HEK293 (cell line): ENCODE results near the gene CACNA1S.

ENCODE experiments used
- CTCF ChIA-PET: fragments of 350-600 bp; formaldehyde crosslinking; extraction: SDS; loops from one replicate; lab custom pipeline; 2021; ENCODE audit warnings: antibody characterized with exemption; lab: Yijun Ruan, JAX
- POLR2A ChIA-PET: fragments of 300-600 bp; formaldehyde crosslinking; extraction: SDS; loops from one replicate; lab custom pipeline; 2020; ENCODE audit warnings: antibody characterized with exemption, inconsistent platforms; lab: Yijun Ruan, JAX
- H3K27ac ChIP-seq: fragments of 200-500 bp; sonication (Bioruptor generic); 2 replicates; pipeline ENCODE4 v1.5.1; 2014; ENCODE audit warnings: low read depth, low read length, control low read depth, inconsistent platforms; ENCODE audit errors: extremely low read depth
- H3K36me3 ChIP-seq, 2 experiments: fragments of 200-500 bp in 1 of 2; sonication (Bioruptor generic) in 1 of 2; 1 replicate in 1 of 2; 2 replicates in 1 of 2; pipeline ENCODE4 v1.5.1; 2014 to 2017; ENCODE audit warnings: inconsistent platforms in 2 of 2, low read length in 2 of 2; ENCODE audit not compliant: control insufficient read depth in 2 of 2, insufficient read depth in 1 of 2
- H3K4me1 ChIP-seq: fragments of 200-500 bp; sonication (Bioruptor generic); 2 replicates; pipeline ENCODE4 v1.5.1; 2014; ENCODE audit warnings: mild to moderate bottlenecking, low read length, inconsistent platforms; ENCODE audit not compliant: control insufficient read depth, insufficient read depth
- H3K4me3 ChIP-seq: 2 replicates; pipeline ENCODE4 v1.5.1; 2011; ENCODE audit warnings: low read depth, mild to moderate bottlenecking, control low read depth, low read length, moderate library complexity
- H3K9me3 ChIP-seq: fragments of 200-500 bp; sonication (Bioruptor generic); 2 replicates; pipeline ENCODE4 v1.5.1; 2014; ENCODE audit warnings: low read depth, low read length, inconsistent platforms; ENCODE audit not compliant: control insufficient read depth, insufficient read depth
- BCL11B ChIP-seq: fragments of 450-650 bp; formaldehyde crosslinking; IDR thresholded peaks from 2 replicates; pipeline ENCODE4 v1.5.1; 2016; ENCODE audit warnings: low read depth, missing biosample characterization, missing genetic modification characterization
- CTCF ChIP-seq: fragments of 450-650 bp; formaldehyde crosslinking; IDR thresholded peaks from 2 replicates; pipeline ENCODE4 v1.5.1; 2016; ENCODE audit warnings: missing biosample characterization, missing genetic modification characterization
- KLF17 ChIP-seq: fragments of 450-650 bp; formaldehyde crosslinking; IDR thresholded peaks from 2 replicates; pipeline ENCODE4 v1.5.1; 2016; ENCODE audit warnings: missing biosample characterization, missing genetic modification characterization
- KLF9 ChIP-seq: fragments of 450-650 bp; formaldehyde crosslinking; IDR thresholded peaks from 2 replicates; pipeline ENCODE4 v1.5.1; 2016; ENCODE audit warnings: missing biosample characterization, missing genetic modification characterization, low read depth
- MEIS1 ChIP-seq: sonication (generic); formaldehyde crosslinking; IDR thresholded peaks from 2 replicates; pipeline ENCODE4 v1.8.1; 2022; ENCODE audit warnings: missing genetic modification reagents, mild to moderate bottlenecking, borderline replicate concordance
- OVOL3 ChIP-seq: fragments of 450-650 bp; formaldehyde crosslinking; IDR thresholded peaks from 2 replicates; pipeline ENCODE4 v1.5.1; 2016; ENCODE audit warnings: missing biosample characterization, missing genetic modification characterization
- PRDM1 ChIP-seq: fragments of 450-650 bp; formaldehyde crosslinking; IDR thresholded peaks from 2 replicates; pipeline ENCODE4; 2016; ENCODE audit warnings: missing biosample characterization, missing genetic modification characterization
- SP3 ChIP-seq: fragments of 450-650 bp; formaldehyde crosslinking; IDR thresholded peaks from 2 replicates; pipeline ENCODE4 v1.5.1; 2016; ENCODE audit warnings: missing biosample characterization, missing genetic modification characterization
- YY1 ChIP-seq: fragments of 450-650 bp; formaldehyde crosslinking; IDR thresholded peaks from 2 replicates; pipeline ENCODE4 v1.5.1; 2018; ENCODE audit warnings: missing biosample characterization, missing genetic modification characterization
- ZNF10 ChIP-seq: fragments of 450-650 bp; formaldehyde crosslinking; IDR thresholded peaks from 2 replicates; pipeline ENCODE4 v1.5.1; 2017; ENCODE audit warnings: missing biosample characterization, missing genetic modification characterization
- ZNF121 ChIP-seq: fragments of 450-650 bp; formaldehyde crosslinking; IDR thresholded peaks from 2 replicates; pipeline ENCODE4 v1.5.1; 2016; ENCODE audit warnings: missing biosample characterization, missing genetic modification characterization
- ZNF16 ChIP-seq: fragments of 450-650 bp; formaldehyde crosslinking; IDR thresholded peaks from 2 replicates; pipeline ENCODE4 v1.5.1; 2016; ENCODE audit warnings: low read depth, missing biosample characterization, missing genetic modification characterization
- ZNF175 ChIP-seq: fragments of 450-650 bp; formaldehyde crosslinking; IDR thresholded peaks from 2 replicates; pipeline ENCODE4 v1.5.1; 2016; ENCODE audit warnings: missing biosample characterization, missing genetic modification characterization
- ZNF2 ChIP-seq: fragments of 450-650 bp; formaldehyde crosslinking; IDR thresholded peaks from 2 replicates; pipeline ENCODE4 v1.5.1; 2016; ENCODE audit warnings: missing biosample characterization, missing genetic modification characterization
- ZNF211 ChIP-seq: fragments of 450-650 bp; formaldehyde crosslinking; IDR thresholded peaks from 2 replicates; pipeline ENCODE4 v1.5.1; 2016; ENCODE audit warnings: low read depth, missing biosample characterization, missing genetic modification characterization
- ZNF416 ChIP-seq: fragments of 450-650 bp; formaldehyde crosslinking; IDR thresholded peaks from 2 replicates; pipeline ENCODE4 v1.5.1; 2016; ENCODE audit warnings: missing biosample characterization, missing genetic modification characterization
- ZNF426 ChIP-seq: fragments of 450-650 bp; formaldehyde crosslinking; IDR thresholded peaks from 2 replicates; pipeline ENCODE4 v1.5.1; 2017; ENCODE audit warnings: missing biosample characterization, missing genetic modification characterization, mild to moderate bottlenecking, inconsistent platforms, moderate library complexity
- ZNF521 ChIP-seq: fragments of 450-650 bp; formaldehyde crosslinking; IDR thresholded peaks from 2 replicates; pipeline ENCODE4 v1.5.1; 2017; ENCODE audit warnings: missing biosample characterization, mild to moderate bottlenecking, missing genetic modification characterization
- ZNF529 ChIP-seq: fragments of 450-650 bp; formaldehyde crosslinking; IDR thresholded peaks from 2 replicates; pipeline ENCODE4 v1.5.1; 2017; ENCODE audit warnings: missing genetic modification characterization, missing biosample characterization; ENCODE audit not compliant: insufficient replicate concordance
- ZNF549 ChIP-seq: fragments of 450-650 bp; IDR thresholded peaks from 2 replicates; pipeline ENCODE4 v1.5.1; 2018; ENCODE audit warnings: missing biosample characterization, missing genetic modification characterization, mild to moderate bottlenecking, inconsistent platforms, moderate library complexity
- ZNF561 ChIP-seq: fragments of 450-650 bp; IDR thresholded peaks from 2 replicates; pipeline ENCODE4 v1.5.1; 2018; ENCODE audit warnings: missing biosample characterization, missing genetic modification characterization, borderline replicate concordance
- ZNF585B ChIP-seq: fragments of 450-650 bp; formaldehyde crosslinking; IDR thresholded peaks from 2 replicates; pipeline ENCODE4 v1.5.1; 2016; ENCODE audit warnings: missing biosample characterization, missing genetic modification characterization
- ZNF623 ChIP-seq: fragments of 450-650 bp; formaldehyde crosslinking; IDR thresholded peaks from 2 replicates; pipeline ENCODE4 v1.5.1; 2016; ENCODE audit warnings: missing biosample characterization, missing genetic modification characterization
- ZNF658 ChIP-seq: fragments of 450-650 bp; formaldehyde crosslinking; IDR thresholded peaks from 2 replicates; pipeline ENCODE4; 2016; ENCODE audit warnings: missing biosample characterization, missing genetic modification characterization
- ZNF768 ChIP-seq: fragments of 450-650 bp; formaldehyde crosslinking; IDR thresholded peaks from 2 replicates; pipeline ENCODE4 v1.5.1; 2018; ENCODE audit warnings: missing biosample characterization, mild to moderate bottlenecking, missing genetic modification characterization
- ZNF791 ChIP-seq: fragments of 450-650 bp; formaldehyde crosslinking; IDR thresholded peaks from 2 replicates; pipeline ENCODE4 v1.5.1; 2016; ENCODE audit warnings: missing biosample characterization, missing genetic modification characterization
- ZNF837 ChIP-seq: fragments of 450-650 bp; formaldehyde crosslinking; IDR thresholded peaks from 2 replicates; pipeline ENCODE4 v1.5.1; 2016; ENCODE audit warnings: missing biosample characterization, missing genetic modification characterization
- ZNF843 ChIP-seq: fragments of 450-650 bp; formaldehyde crosslinking; IDR thresholded peaks from 2 replicates; pipeline ENCODE4 v1.5.1; 2016; ENCODE audit warnings: missing biosample characterization, missing genetic modification characterization
- TF ChIP-seq, protein P1 (sequence below): fragments of 450-650 bp; formaldehyde crosslinking; IDR thresholded peaks from 2 replicates; pipeline ENCODE4 v1.5.1; 2016; ENCODE audit warnings: missing biosample characterization, missing genetic modification characterization, low read depth
- TF ChIP-seq, protein P2 (sequence below): fragments of 450-650 bp; formaldehyde crosslinking; IDR thresholded peaks from 2 replicates; pipeline ENCODE4 v1.5.1; 2016; ENCODE audit warnings: missing biosample characterization, missing genetic modification characterization

CACNA1S gene

DNA sequence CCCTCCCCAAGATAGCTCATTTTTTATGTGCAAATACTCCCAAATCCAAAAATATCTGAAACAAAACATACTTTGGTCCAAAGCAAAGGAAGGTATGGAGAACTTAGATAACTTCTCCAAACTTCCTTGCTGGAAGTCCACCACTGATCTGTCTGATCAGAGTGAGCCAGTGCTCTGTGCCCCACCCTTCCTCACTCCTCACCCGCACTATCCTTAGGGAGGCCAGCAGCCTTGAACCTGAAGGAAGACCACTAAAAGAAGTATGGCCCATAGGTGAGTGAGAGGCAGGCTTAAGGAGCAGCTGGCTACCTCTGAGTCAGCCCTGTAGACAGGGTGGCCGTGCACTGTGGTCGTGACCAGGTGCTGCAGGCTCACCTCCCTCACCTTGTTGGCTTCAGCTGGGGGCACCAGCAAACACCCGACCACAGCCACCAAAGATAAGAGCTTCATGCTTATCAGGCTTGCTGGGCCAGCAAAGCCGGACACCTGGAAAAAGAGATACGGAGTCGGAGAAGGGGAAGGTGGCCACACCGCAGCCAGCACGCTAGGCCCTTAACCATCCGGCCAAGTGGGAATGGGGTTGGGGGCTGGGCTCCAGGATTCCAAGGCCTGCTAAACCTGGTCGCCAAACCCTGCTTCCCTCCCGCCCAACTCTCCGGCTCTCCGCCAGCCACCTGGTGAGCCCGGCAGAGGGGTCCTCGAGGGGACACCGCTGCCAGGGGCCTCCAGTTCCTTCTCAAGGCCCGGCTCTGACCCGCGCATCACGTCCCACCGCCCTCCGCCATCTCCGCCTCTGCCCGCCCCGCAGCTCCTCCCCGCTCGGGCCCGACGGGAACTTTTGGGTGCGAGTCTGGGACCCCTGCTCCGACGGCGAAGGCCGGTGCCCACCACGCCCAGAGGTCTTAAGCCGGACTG, 41.5 kb upstream of the CACNA1S start:
- Histone ChIP-seq H3K4me3 (peak overlapping the region; percentile 78), H3K4me1 (no peaks in the 10 kb centered on the region; the same call in 1 of the 2 replicates), H3K36me3 (peaks cover 14 to 44% of the 10 kb centered on the region in 2 experiments; a peak in 2 of 3 replicates), H3K27ac (peak overlapping the region; percentile 55; the same call in 1 of the 2 replicates), H3K9me3 (no peaks in the 10 kb centered on the region)
- POLR2A ChIA-PET = interaction anchor here (0.8 to 2.3 kb wide), 4 partner anchors 11 to 17 kb away, joined by 3 to 21 read pairs (median 4); no protein-coding TSS in a partner anchor
- CTCF ChIA-PET = interaction anchor here (0.7 to 1.9 kb wide), 6 partner anchors 21 to 208 kb away, joined by 3 to 10 read pairs (median 4); no protein-coding TSS in a partner anchor
- TF ChIP-seq ZNF843 (no peak), OVOL3 (tag by site-specific recombination) (no peak; the same call in 1 of the 2 replicates), SP3 (tag by site-specific recombination) (no peak; the same call in 1 of the 2 replicates), BCL11B (tag by site-specific recombination) (no peak), ZNF561 (tag by site-specific recombination) (no peak), ZNF416 (tag by site-specific recombination) (no peak), ZNF175 (tag by site-specific recombination) (no peak), ZNF211 (tag by site-specific recombination) (no peak), CTCF (tag by site-specific recombination) (no peak), ZNF16 (tag by site-specific recombination) (no peak), ZNF837 (tag by site-specific recombination) (no peak), ZNF529 (no peak), ZNF426 (tag by site-specific recombination) (no peak), MEIS1 (CRISPR knock-in tag) (no peak), ZNF121 (tag by site-specific recombination) (no peak; the same call in 1 of the 2 replicates), KLF9 (tag by site-specific recombination) (peak; percentile 13; the same call in 1 of the 2 replicates), PRDM1 (tag by site-specific recombination) (no peak), ZNF521 (tag by site-specific recombination) (no peak), ZNF10 (tag by site-specific recombination) (no peak; the same call in 1 of the 2 replicates), ZNF658 (tag by site-specific recombination) (no peak), YY1 (peak; percentile 64; the same call in 1 of the 2 replicates), ZNF791 (tag by site-specific recombination) (no peak), ZNF623 (tag by site-specific recombination) (no peak), KLF17 (peak; percentile 44; the same call in 1 of the 2 replicates), ZNF768 (tag by site-specific recombination) (no peak), ZNF585B (tag by site-specific recombination) (no peak), ZNF2 (tag by site-specific recombination) (peak; percentile 21; the same call in 1 of the 2 replicates), ZNF549 (no peak)
- TF ChIP-seq, protein P1, sequence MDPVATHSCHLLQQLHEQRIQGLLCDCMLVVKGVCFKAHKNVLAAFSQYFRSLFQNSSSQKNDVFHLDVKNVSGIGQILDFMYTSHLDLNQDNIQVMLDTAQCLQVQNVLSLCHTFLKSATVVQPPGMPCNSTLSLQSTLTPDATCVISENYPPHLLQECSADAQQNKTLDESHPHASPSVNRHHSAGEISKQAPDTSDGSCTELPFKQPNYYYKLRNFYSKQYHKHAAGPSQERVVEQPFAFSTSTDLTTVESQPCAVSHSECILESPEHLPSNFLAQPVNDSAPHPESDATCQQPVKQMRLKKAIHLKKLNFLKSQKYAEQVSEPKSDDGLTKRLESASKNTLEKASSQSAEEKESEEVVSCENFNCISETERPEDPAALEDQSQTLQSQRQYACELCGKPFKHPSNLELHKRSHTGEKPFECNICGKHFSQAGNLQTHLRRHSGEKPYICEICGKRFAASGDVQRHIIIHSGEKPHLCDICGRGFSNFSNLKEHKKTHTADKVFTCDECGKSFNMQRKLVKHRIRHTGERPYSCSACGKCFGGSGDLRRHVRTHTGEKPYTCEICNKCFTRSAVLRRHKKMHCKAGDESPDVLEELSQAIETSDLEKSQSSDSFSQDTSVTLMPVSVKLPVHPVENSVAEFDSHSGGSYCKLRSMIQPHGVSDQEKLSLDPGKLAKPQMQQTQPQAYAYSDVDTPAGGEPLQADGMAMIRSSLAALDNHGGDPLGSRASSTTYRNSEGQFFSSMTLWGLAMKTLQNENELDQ = no peak
- TF ChIP-seq, protein P2, sequence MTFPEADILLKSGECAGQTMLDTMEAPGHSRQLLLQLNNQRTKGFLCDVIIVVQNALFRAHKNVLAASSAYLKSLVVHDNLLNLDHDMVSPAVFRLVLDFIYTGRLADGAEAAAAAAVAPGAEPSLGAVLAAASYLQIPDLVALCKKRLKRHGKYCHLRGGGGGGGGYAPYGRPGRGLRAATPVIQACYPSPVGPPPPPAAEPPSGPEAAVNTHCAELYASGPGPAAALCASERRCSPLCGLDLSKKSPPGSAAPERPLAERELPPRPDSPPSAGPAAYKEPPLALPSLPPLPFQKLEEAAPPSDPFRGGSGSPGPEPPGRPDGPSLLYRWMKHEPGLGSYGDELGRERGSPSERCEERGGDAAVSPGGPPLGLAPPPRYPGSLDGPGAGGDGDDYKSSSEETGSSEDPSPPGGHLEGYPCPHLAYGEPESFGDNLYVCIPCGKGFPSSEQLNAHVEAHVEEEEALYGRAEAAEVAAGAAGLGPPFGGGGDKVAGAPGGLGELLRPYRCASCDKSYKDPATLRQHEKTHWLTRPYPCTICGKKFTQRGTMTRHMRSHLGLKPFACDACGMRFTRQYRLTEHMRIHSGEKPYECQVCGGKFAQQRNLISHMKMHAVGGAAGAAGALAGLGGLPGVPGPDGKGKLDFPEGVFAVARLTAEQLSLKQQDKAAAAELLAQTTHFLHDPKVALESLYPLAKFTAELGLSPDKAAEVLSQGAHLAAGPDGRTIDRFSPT = 0 out of 2 replicates have a peak, but pooled peaks have one; percentile 25
